B cell (primary cell): ENCODE results near the gene NCLN. TPM values are rescaled to one million over a fixed set of nuclear protein-coding genes. Genes with fewer than 3 reads are reported as not detected.

Experiments used
- ATAC-seq: fragments of 200-7000 bp; cut with Tn5 transposase; one replicate; pipeline ENCODE4 v1.10.0; 2021; ENCODE audit warnings: low read depth, mild to moderate bottlenecking, moderate number of reproducible peaks, moderate library complexity
- CTCF ChIA-PET: fragments of 350-600 bp; sonication (Branson Sonifier 250); formaldehyde crosslinking; loops from one replicate; lab custom pipeline; 2021; ENCODE audit warnings: antibody characterized with exemption, inconsistent platforms; lab: Charles Lee
- POLR2A ChIA-PET: fragments of 350-600 bp; sonication (Branson Sonifier 250); formaldehyde crosslinking; loops from one replicate; lab custom pipeline; 2021; ENCODE audit warnings: antibody characterized with exemption; lab: Charles Lee
- DNase-seq: peaks from one replicate; pipeline ENCODE4 v3.0.0; 2013
- H2AFZ ChIP-seq: 2 replicates; pipeline ENCODE4 v1.6.1; 2012; ENCODE audit warnings: mild to moderate bottlenecking, low read depth, low read length; ENCODE audit not compliant: insufficient read depth, poor library complexity, severe bottlenecking
- H3K27ac ChIP-seq, 2 donors: 1 replicate in 1 of 2; 2 replicates in 1 of 2; pipeline ENCODE4 v1.5.1; 2012 to 2013; ENCODE audit warnings: low read length in 2 of 2, mild to moderate bottlenecking in 2 of 2, moderate library complexity in 1 of 2
- H3K27me3 ChIP-seq, 4 experiments: fragments of 200-600 bp in 1 of 4; sonication (generic) in 1 of 4; replicated peaks in 1 of 4; 1 replicate in 2 of 4; 2 replicates in 2 of 4; pipeline versions ENCODE4 v1.6.1 to v1.7.0; 2013 to 2016; ENCODE audit warnings: low read length in 3 of 4, mild to moderate bottlenecking in 2 of 4, mixed read lengths in 1 of 4, moderate library complexity in 1 of 4; ENCODE audit not compliant: insufficient read depth in 4 of 4, control insufficient read depth in 3 of 4; ENCODE audit errors: control extremely low read depth in 1 of 4
- H3K36me3 ChIP-seq, 2 experiments: replicated peaks in 1 of 2; 1 replicate in 1 of 2; 2 replicates in 1 of 2; pipeline versions ENCODE4 v1.6.1 to v1.7.1; 2013; ENCODE audit warnings: low read length in 1 of 2; ENCODE audit not compliant: insufficient read depth in 2 of 2, control insufficient read depth in 1 of 2; ENCODE audit errors: control extremely low read depth in 1 of 2, extremely low read depth in 1 of 2
- H3K4me1 ChIP-seq, 2 donors: fragments of 200-600 bp in 1 of 2; sonication (generic) in 1 of 2; 1 replicate in 1 of 2; 2 replicates in 1 of 2; pipeline versions ENCODE4 v1.5.1 to v1.6.1; 2013 to 2017; ENCODE audit warnings: low read length in 2 of 2; ENCODE audit not compliant: control insufficient read depth in 2 of 2, insufficient read depth in 2 of 2
- H3K4me2 ChIP-seq: replicated peaks from 2 replicates; pipeline ENCODE3; 2012; ENCODE audit warnings: mild to moderate bottlenecking, low read depth, low read length; ENCODE audit not compliant: poor library complexity, severe bottlenecking
- H3K4me3 ChIP-seq, 5 experiments: fragments of 200-600 bp in 1 of 5; sonication (generic) in 1 of 5; 1 replicate in 3 of 5; 2 replicates in 2 of 5; pipeline versions ENCODE4 v1.5.1 to v1.7.0; 2011 to 2016; ENCODE audit warnings: low read length in 4 of 5, mild to moderate bottlenecking in 4 of 5, low read depth in 2 of 5, control low read depth in 1 of 5, moderate library complexity in 1 of 5; ENCODE audit not compliant: insufficient read depth in 1 of 5; ENCODE audit errors: control extremely low read depth in 1 of 5, extremely low read depth in 1 of 5
- H3K79me2 ChIP-seq: fragments of 200-600 bp; sonication (generic); one replicate; pipeline ENCODE4 v1.6.0; 2016; ENCODE audit warnings: low read length; ENCODE audit not compliant: control insufficient read depth, insufficient read depth
- H3K9ac ChIP-seq: fragments of 200-600 bp; sonication (generic); 2 replicates; pipeline ENCODE4 v1.6.1; 2017; ENCODE audit warnings: mild to moderate bottlenecking, low read length, moderate library complexity
- H3K9me3 ChIP-seq, 3 donors: one replicate each; pipeline versions ENCODE4 v1.6.1 to v1.7.1; 2013; ENCODE audit warnings: low read length in 2 of 3; ENCODE audit not compliant: control insufficient read depth in 2 of 3, insufficient read depth in 1 of 3; ENCODE audit errors: control extremely low read depth in 1 of 3
- H4K20me1 ChIP-seq: 2 replicates; pipeline ENCODE4 v1.6.0; 2012; ENCODE audit warnings: mild to moderate bottlenecking, low read length; ENCODE audit not compliant: insufficient read depth, control insufficient read depth, poor library complexity, severe bottlenecking
- H3K27ac Mint-ChIP-seq: one replicate; pipeline ENCODE4 v1.8.0; 2021; ENCODE audit warnings: mixed read lengths
- H3K27me3 Mint-ChIP-seq: one replicate; pipeline ENCODE4 v1.8.0; 2021; ENCODE audit warnings: mixed read lengths
- H3K4me1 Mint-ChIP-seq: one replicate; pipeline ENCODE4 v1.8.0; 2021; ENCODE audit warnings: mixed read lengths
- H3K4me3 Mint-ChIP-seq: one replicate; pipeline ENCODE4 v1.8.0; 2021; ENCODE audit warnings: mixed read lengths
- H3K9me3 Mint-ChIP-seq: one replicate; pipeline ENCODE4 v1.8.0; 2022; ENCODE audit warnings: mixed read lengths; ENCODE audit not compliant: insufficient read depth
- CTCF ChIP-seq: fragments of 200-600 bp; IDR thresholded peaks from one replicate; pipeline ENCODE4 v1.8.0; 2022; ENCODE audit warnings: antibody characterized with exemption, mild to moderate bottlenecking
- EZH2 ChIP-seq: IDR thresholded peaks from 2 replicates; pipeline ENCODE4 v1.6.1; 2012; ENCODE audit warnings: borderline replicate concordance, low read depth, mild to moderate bottlenecking, moderate library complexity, low read length; ENCODE audit not compliant: insufficient read depth, poor library complexity, severe bottlenecking
- WGBS: methylation state at CpG from one replicate; pipeline ENCODE4 v1.1.5; 2013; ENCODE audit warnings: missing lambda C conversion rate; ENCODE audit not compliant: insufficient coverage; 5-methylcytosine and 5-hydroxymethylcytosine counted together
- intact Hi-C: fragments of 100-400 bp; cut with micrococcal nuclease; formaldehyde crosslinking; loops from one replicate; pipeline ENCODE4 v1.10.0; 2022
- polyA plus RNA-seq: library from polyadenylated mRNA; depleted of rRNA; stranded (reverse); fragments of >200 nt; gene quantifications from 2 replicates; pipeline ENCODE4 v1.2.3, GENCODE V29; 2012
- total RNA-seq, 2 donors: library from RNA; stranded (reverse); fragments of 120-200 nt in 1 of 2; gene quantifications; 1 replicate in 1 of 2; 2 replicates in 1 of 2; pipeline versions ENCODE4 v1.2.3 to v1.2.4, GENCODE V29; 2013 to 2022

NCLN gene
- total and polyA plus RNA-seq, 2 donors (not counting 1 experiment from before 2014, with no cell fraction given) = 55.0 to 82.0 TPM

GRCh38 chr19:3146677-3147100 lies 39.0 kb upstream of the NCLN start:
- TF ChIP-seq CTCF = peak; percentile 85
- TF ChIP-seq EZH2 = no peak
- Histone ChIP-seq H3K27ac (no peak overlapping the region), H2AFZ (no peak overlapping the region), H3K4me3 (no peak overlapping the region), H3K4me2 (no peak overlapping the region), H3K9ac (no peak overlapping the region), H3K36me3 (no peaks in the 10 kb centered on the region), H3K9me3 (peaks cover 0 to 10% (median 0%) of the 10 kb centered on the region in 3 donors), H3K79me2 (no peaks in the 10 kb centered on the region), H3K27me3 (peaks cover 0 to 5% (median 2%) of the 10 kb centered on the region in 4 experiments), H3K4me1 (peaks cover 13 to 16% of the 10 kb centered on the region in 2 donors), H4K20me1 (no peaks in the 10 kb centered on the region)
- Mint-ChIP-seq H3K27ac (no peak overlapping the region), H3K4me1 (peaks cover 17% of the 10 kb centered on the region), H3K4me3 (no peak overlapping the region), H3K27me3 (peaks cover 3% of the 10 kb centered on the region), H3K9me3 (no peaks in the 10 kb centered on the region)
- POLR2A ChIA-PET = no interaction called here
- DNase-seq (peak; percentile 63), ATAC-seq (no peak)
- CTCF ChIA-PET = interaction anchor here (0.7 to 3.2 kb wide), 8 partner anchors 11 to 184 kb away, joined by 3 to 25 read pairs (median 3); partner anchors contain the start of gene GNA15
- intact Hi-C loops = loop anchor here (1.0 kb wide), 1 partner anchor 17 kb away; no protein-coding TSS in a partner anchor
- WGBS = 73% methylated on average over 5 of the region's 5 CpGs

DNA sequence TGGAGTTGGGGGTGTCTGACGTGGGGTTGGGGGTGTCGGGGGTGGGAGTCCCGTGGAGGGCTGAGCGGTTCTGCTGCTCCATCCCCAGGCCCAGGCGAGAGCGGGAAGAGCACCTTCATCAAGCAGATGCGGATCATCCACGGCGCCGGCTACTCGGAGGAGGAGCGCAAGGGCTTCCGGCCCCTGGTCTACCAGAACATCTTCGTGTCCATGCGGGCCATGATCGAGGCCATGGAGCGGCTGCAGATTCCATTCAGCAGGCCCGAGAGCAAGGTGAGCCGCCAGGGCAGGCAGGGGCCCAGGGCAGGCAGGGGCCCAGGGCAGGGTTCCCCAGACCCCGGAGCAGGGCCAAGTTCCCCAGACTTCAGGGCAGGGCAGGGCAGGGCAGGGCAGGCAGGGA lies 37.2 kb upstream of the NCLN start:
- H3K79me2 ChIP-seq = no peaks in the 10 kb centered on the region
- peaks cover 11% of the 10 kb centered on the region for H3K4me1 Mint-ChIP-seq
- no peak overlapping the region for H3K27ac ChIP-seq
- H3K9me3 ChIP-seq = peaks cover 0 to 10% (median 0%) of the 10 kb centered on the region in 3 donors
- no peak overlapping the region for H3K4me3 Mint-ChIP-seq
- no peaks in the 10 kb centered on the region for H4K20me1 ChIP-seq
- no peaks in the 10 kb centered on the region for H3K9me3 Mint-ChIP-seq
- no peak overlapping the region for H3K9ac ChIP-seq
- no peak overlapping the region for H3K27ac Mint-ChIP-seq
- H3K4me2 ChIP-seq = no peak overlapping the region
- POLR2A ChIA-PET = no interaction called here
- CTCF ChIA-PET = no interaction called here
- intact Hi-C loops = no loop called here
- peaks cover 7 to 10% of the 10 kb centered on the region in 2 donors for H3K4me1 ChIP-seq
- peaks cover 0 to 5% (median 2%) of the 10 kb centered on the region in 4 experiments for H3K27me3 ChIP-seq
- H3K4me3 ChIP-seq = no peak overlapping the region
- DNase-seq (no peak), ATAC-seq (no peak)
- TF ChIP-seq CTCF (no peak), EZH2 (no peak)
- no peaks in the 10 kb centered on the region for H3K36me3 ChIP-seq
- H2AFZ ChIP-seq = no peak overlapping the region
- 96% methylated on average over 20 of the region's 20 CpGs for WGBS
- peaks cover 3% of the 10 kb centered on the region for H3K27me3 Mint-ChIP-seq
